K562 (cell line): ENCODE results near the gene USP10. TPM values are rescaled to one million over a fixed set of nuclear protein-coding genes. Genes with fewer than 3 reads are reported as not detected.

Experiments used
- ATF7 ChIP-seq: fragments of 450-650 bp; IDR thresholded peaks from 2 replicates; pipeline ENCODE4 v1.7.1; 2014; ENCODE audit warnings: mild to moderate bottlenecking, moderate library complexity
- ELF2 ChIP-seq: fragments of 250-450 bp; sonication (Bioruptor Pico); IDR thresholded peaks from 2 replicates; pipeline ENCODE4 v1.5.0; 2021; ENCODE audit warnings: mild to moderate bottlenecking
- IRF1 ChIP-seq: sonication (generic); formaldehyde crosslinking; IDR thresholded peaks from 2 replicates; pipeline ENCODE4 v1.8.0; 2022; ENCODE audit warnings: missing genetic modification reagents, mild to moderate bottlenecking, borderline replicate concordance
- MEF2D ChIP-seq: conservative IDR thresholded peaks from 2 replicates; pipeline ENCODE4 v1.6.1; 2016; ENCODE audit warnings: low read depth, missing genetic modification characterization, missing compliant biosample characterization
- MXD1 ChIP-seq: fragments of 250-450 bp; sonication (Bioruptor Pico); IDR thresholded peaks from 2 replicates; pipeline ENCODE4 v1.8.0; 2021; ENCODE audit warnings: borderline replicate concordance, mild to moderate bottlenecking, moderate library complexity; ENCODE audit not compliant: poor library complexity, severe bottlenecking
- NCOA1 ChIP-seq: fragments of 450-650 bp; IDR thresholded peaks from 2 replicates; pipeline ENCODE4 v1.6.1; 2016; ENCODE audit warnings: low read depth
- PTBP1 ChIP-seq: fragments of 200-400 bp; formaldehyde crosslinking; IDR thresholded peaks from 2 replicates; pipeline ENCODE4 v1.6.1; 2017; ENCODE audit warnings: low read depth, low read length
- ZC3H11A ChIP-seq: IDR thresholded peaks from 2 replicates; pipeline ENCODE4 v1.6.1; 2012; ENCODE audit warnings: low read depth, low read length, improper control_type of control experiment
- ZFX ChIP-seq: sonication (generic); formaldehyde crosslinking; IDR thresholded peaks from 2 replicates; pipeline ENCODE4 v1.8.0; 2022; ENCODE audit warnings: mild to moderate bottlenecking, missing genetic modification reagents, moderate library complexity
- ZMIZ1 ChIP-seq, 2 experiments: fragments of 150-350 bp in 1 of 2; IDR thresholded peaks; 2 replicates each; pipeline ENCODE4 v1.6.1; 2012 to 2016; ENCODE audit warnings: low read depth in 2 of 2, low read length in 2 of 2, mild to moderate bottlenecking in 1 of 2, moderate library complexity in 1 of 2
- polyA plus RNA-seq, 8 experiments: library from polyadenylated mRNA; depleted of rRNA in 4 of 8; stranded (reverse) in 5 of 8; unstranded in 3 of 8; fragments of >200 nt; fragmentation: Nextera tagmentation in 2 of 8; fragmentation: Illumina TruSeq in 1 of 8; extraction: Ambion mirVana in 2 of 8; extraction: Trizol in 1 of 8; gene quantifications; 2 replicates each; pipeline versions ENCODE4 v1.2.1 to v1.2.3, GENCODE V29; 2011 to 2014; ENCODE audit warnings: inconsistent platforms in 1 of 8, missing spikeins in 1 of 8
- total RNA-seq, 7 experiments: library from RNA; depleted of rRNA in 6 of 7; stranded (reverse); fragments of >200 nt in 6 of 7; fragmentation: Illumina TruSeq in 2 of 7; extraction: Trizol in 2 of 7; gene quantifications; 2 replicates each; pipeline versions ENCODE4 v1.2.1 to v1.2.3, GENCODE V29; 2011 to 2021; ENCODE audit warnings: low replicate concordance in 1 of 7
- TF ChIP-seq, protein P1 (sequence below): fragments of 450-650 bp; IDR thresholded peaks from 2 replicates; pipeline ENCODE4 v1.6.1; 2014; ENCODE audit warnings: low read depth, mild to moderate bottlenecking, moderate library complexity, borderline replicate concordance
- TF ChIP-seq, protein P2 (sequence below): fragments of 450-650 bp; formaldehyde crosslinking; conservative IDR thresholded peaks from 2 replicates; pipeline ENCODE4 v1.4.0; 2022; ENCODE audit warnings: mild to moderate bottlenecking, missing genetic modification characterization
- TF ChIP-seq, protein P3 (sequence below): fragments of 250-450 bp; sonication (Bioruptor Pico); IDR thresholded peaks from 2 replicates; pipeline ENCODE4 v1.5.0; 2020; ENCODE audit warnings: mild to moderate bottlenecking, borderline replicate concordance

The USP10 gene
- total and polyA plus RNA-seq, 9 of the 15 experiments (the other 6 are each of a cell fraction or from before 2014, with no cell fraction given), result 61.7 to 197 (median 116) TPM

DNA sequence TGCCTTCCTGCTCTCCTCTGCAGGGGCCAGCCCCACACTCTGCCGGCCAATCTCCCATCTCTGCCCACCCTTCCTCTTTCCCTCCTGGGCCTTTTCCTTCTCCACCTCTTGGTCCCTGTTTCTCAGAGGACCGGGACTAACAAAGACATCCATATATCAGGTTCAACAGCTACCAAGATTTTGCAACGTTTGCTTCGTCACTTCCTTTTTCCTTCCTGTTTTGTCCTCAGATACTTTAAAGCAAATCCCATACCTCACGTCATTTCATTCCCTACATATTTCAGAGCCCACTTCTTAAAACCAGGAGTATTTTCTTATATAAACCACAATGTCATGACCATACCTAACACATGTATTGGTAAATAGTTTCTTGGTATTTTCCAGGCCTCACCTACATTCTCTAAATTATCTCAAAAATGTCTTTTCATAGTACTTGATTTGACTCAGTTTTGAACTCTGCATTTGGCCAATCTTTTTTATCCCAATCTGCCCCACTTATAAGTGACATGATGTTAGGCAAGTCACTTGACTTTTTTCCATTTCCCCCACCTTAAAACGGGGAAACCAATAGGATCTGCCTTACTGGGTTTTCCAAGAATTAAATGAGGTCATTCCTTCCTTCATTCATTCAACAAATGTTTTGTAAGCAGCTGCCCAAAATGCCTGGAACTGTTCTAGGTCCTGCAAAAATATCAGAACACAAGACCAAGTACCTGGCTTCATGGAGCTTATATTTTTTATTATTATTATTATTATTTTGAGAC is 7.2 kb upstream of the USP10 start (continued):
- TF ChIP-seq MXD1 (CRISPR knock-in tag) (no peak), ATF7 (peak; percentile 22; the same call in 1 of the 2 replicates), MEF2D (tag) (0 out of 2 replicates have a peak, but pooled peaks have one; percentile 21), ZFX (CRISPR knock-in tag) (no peak), PTBP1 (no peak), ELF2 (no peak), NCOA1 (no peak), IRF1 (no peak), ZC3H11A (no peak), ZMIZ1 (IDR thresholded peaks at IDR 0.05; ENCODE audit: low read depth in 2 of 2, low read length in 2 of 2) (no peak)
- TF ChIP-seq, protein P1, sequence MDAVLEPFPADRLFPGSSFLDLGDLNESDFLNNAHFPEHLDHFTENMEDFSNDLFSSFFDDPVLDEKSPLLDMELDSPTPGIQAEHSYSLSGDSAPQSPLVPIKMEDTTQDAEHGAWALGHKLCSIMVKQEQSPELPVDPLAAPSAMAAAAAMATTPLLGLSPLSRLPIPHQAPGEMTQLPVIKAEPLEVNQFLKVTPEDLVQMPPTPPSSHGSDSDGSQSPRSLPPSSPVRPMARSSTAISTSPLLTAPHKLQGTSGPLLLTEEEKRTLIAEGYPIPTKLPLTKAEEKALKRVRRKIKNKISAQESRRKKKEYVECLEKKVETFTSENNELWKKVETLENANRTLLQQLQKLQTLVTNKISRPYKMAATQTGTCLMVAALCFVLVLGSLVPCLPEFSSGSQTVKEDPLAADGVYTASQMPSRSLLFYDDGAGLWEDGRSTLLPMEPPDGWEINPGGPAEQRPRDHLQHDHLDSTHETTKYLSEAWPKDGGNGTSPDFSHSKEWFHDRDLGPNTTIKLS, result no peak
- TF ChIP-seq, protein P2, sequence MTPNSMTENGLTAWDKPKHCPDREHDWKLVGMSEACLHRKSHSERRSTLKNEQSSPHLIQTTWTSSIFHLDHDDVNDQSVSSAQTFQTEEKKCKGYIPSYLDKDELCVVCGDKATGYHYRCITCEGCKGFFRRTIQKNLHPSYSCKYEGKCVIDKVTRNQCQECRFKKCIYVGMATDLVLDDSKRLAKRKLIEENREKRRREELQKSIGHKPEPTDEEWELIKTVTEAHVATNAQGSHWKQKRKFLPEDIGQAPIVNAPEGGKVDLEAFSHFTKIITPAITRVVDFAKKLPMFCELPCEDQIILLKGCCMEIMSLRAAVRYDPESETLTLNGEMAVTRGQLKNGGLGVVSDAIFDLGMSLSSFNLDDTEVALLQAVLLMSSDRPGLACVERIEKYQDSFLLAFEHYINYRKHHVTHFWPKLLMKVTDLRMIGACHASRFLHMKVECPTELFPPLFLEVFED (CRISPR knock-in tag), result no peak
- TF ChIP-seq, protein P3, sequence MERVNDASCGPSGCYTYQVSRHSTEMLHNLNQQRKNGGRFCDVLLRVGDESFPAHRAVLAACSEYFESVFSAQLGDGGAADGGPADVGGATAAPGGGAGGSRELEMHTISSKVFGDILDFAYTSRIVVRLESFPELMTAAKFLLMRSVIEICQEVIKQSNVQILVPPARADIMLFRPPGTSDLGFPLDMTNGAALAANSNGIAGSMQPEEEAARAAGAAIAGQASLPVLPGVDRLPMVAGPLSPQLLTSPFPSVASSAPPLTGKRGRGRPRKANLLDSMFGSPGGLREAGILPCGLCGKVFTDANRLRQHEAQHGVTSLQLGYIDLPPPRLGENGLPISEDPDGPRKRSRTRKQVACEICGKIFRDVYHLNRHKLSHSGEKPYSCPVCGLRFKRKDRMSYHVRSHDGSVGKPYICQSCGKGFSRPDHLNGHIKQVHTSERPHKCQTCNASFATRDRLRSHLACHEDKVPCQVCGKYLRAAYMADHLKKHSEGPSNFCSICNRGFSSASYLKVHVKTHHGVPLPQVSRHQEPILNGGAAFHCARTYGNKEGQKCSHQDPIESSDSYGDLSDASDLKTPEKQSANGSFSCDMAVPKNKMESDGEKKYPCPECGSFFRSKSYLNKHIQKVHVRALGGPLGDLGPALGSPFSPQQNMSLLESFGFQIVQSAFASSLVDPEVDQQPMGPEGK (CRISPR knock-in tag), result no peak
